ENCODE data around the gene FLII. TPM values are rescaled to one million over a fixed set of nuclear protein-coding genes. Genes with fewer than 3 reads are reported as not detected.
A peak's percentile ranks its signal among the peaks of the same experiment; 100 is the strongest.
"Not testable (repeated sequence)": the region's sequence is repeated elsewhere in the genome, so short reads cannot be mapped to it uniquely, and the experiment has no call there.

Gene FLII
- total RNA-seq, 1 experiment from 2014 or later: 313 TPM

DNA sequence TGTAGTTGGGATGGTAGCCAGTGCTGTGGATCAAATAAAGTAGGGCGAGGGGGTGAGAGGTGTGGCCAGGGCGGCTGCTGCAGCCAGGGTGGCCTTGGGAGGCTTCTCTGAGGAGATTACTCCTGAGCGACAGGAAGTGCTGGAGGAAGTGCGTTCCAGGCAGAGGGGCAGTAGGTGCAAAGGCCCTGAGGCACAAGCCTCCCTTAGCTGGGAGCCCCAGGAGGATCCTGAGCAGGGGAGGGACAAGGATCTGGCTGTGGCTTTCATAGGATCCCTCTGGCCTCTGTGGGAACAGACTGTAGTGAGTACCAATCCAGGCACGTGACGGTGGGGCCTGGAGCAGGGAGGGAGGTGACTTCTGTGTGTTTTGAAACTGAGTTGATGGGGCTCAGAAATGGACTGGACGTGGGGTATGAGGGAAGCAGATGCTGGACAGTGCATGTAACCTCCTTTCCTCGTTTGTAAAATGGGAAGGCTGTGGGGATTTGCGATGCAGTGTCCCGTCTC, 30.3 kb downstream of the FLII start:
- in situ Hi-C loops (cut with HindIII; ENCODE audit: low pct_unique_long_range_greater_than_20kb, low sequenced_read_pairs): no loop called here
- no peak for DNase-seq (ENCODE audit: low read depth)

DNA sequence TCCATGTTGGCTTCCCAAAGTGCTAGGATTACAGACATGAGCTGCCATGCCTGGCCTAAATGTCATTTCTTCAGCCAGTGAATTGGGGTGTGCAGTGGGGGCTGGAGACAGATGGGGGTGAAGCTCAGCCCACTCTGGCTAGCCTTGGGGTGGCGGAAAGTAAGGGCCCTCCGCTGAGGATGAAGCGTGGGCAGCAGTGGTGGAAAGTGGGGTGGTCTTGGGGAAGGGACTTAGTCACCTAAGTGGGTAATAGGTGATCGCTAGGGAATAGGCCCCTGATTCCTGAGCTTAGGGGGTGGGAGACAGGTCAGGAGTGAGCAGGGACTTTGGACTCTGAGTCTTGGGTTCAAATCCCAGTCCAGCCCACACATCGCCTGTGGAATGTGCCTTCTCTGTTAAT, 30.9 kb downstream of the FLII start:
- in situ Hi-C loops (cut with HindIII; ENCODE audit: low pct_unique_long_range_greater_than_20kb, low sequenced_read_pairs): no loop called here
- DNase-seq (ENCODE audit: low read depth): no peak

DNA sequence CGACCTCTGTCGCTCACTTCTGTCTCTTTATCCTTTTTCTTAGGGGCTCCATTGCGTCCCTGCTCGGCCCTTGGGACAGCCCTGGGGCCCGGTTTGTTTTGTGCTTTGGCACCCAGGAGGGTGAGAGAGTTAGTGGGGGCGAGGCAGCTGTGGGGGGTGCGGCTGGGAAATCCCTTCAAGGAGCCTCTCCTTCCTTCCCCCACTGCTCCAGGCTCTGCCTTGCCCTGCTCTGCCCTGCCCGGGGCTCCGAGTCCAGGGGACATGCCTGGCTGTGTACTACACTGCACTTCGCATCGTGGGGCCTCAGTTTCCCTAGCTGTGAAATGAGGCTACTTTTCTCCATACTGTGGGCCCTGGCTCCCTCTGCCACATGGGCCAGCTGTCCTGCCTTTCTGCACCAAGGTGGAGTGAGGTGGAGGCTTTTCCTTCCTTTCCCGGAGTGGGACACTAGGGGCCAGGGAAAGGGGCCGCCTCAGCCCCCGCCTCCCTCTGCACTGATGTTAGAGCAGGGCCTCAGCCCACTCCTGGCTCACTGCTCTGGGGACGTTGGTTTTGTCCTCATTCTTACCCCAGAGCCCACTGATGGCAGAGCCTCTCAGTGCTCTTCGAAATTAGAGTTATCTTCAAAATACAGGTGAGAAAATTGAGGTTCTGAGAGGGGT, 32.1 kb downstream of the FLII start:
- in situ Hi-C loops (cut with HindIII; ENCODE audit: low pct_unique_long_range_greater_than_20kb, low sequenced_read_pairs): no loop called here

DNA sequence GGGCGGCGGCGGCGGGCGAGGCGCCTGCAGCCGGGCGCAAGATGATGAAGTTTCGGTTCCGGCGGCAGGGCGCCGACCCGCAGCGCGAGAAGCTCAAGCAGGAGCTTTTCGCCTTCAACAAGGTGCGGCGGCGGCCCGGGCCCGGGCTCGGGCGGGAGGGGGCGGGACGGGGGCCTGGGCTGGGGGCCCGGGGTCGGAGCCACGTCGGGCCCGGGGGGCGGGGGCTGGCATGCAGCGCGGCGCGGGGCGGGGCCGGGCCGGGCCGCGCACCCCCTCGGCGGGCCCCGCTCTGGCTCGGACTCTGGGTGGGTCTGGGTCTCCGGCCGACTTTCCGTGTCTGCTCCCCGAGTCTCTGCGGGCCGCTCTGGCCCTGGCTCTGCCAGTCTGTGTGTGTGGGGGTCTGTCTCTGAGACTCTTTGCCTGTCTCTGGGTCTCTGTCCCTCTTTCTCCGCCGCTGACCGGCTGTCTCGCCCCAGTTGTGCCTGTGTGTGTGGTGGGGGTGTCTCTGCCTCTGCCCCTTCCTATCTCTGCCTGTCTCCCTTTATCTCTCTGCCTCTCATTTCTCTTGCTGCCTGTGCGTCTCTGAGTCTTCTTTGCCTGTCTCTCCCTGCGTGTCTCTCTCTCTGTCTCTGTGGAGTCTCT, 32.8 kb downstream of the FLII start:
- no peak for DNase-seq (ENCODE audit: low read depth)
- in situ Hi-C loops (cut with HindIII; ENCODE audit: low pct_unique_long_range_greater_than_20kb, low sequenced_read_pairs): no loop called here

More for the DNA sequence above, 32.1 kb downstream of the FLII start:
- DNase-seq (ENCODE audit: low read depth): no peak

DNA sequence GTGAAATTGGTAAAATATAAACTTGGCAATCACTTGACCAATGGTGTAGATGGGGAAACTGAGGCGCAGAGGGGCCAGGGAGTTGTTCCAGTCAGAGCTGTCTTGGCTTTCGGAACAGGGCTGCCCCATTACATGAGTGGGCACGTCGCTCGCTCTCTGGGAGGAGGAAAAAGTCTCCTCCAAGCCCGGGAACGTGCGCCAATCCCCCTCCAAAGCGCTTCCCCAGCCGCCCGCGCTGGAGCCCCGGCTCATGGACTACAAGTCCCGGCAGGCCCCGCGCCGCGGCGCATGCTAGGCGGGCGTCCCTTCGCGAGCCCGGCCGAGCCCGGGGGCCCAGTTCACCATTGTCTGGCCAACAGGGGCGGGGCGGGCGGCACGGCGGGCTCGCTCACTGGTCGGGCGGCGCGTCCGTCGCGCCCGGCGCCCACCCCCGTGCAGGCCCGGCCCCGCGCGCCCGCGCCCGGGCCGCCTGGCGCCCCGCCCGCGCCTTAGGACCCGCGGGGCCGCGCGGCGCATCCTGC, 33.4 kb downstream of the FLII start, which contains the start of gene LLGL1:
LLGL1 (plus strand) TSS at position 515 of the 521 bp plus-strand sequence. CDS start 48 bp downstream, outside the sequence.
- peak; percentile 75 for DNase-seq (ENCODE audit: low read depth)
- in situ Hi-C loops (cut with HindIII; ENCODE audit: low pct_unique_long_range_greater_than_20kb, low sequenced_read_pairs): no loop called here

DNA sequence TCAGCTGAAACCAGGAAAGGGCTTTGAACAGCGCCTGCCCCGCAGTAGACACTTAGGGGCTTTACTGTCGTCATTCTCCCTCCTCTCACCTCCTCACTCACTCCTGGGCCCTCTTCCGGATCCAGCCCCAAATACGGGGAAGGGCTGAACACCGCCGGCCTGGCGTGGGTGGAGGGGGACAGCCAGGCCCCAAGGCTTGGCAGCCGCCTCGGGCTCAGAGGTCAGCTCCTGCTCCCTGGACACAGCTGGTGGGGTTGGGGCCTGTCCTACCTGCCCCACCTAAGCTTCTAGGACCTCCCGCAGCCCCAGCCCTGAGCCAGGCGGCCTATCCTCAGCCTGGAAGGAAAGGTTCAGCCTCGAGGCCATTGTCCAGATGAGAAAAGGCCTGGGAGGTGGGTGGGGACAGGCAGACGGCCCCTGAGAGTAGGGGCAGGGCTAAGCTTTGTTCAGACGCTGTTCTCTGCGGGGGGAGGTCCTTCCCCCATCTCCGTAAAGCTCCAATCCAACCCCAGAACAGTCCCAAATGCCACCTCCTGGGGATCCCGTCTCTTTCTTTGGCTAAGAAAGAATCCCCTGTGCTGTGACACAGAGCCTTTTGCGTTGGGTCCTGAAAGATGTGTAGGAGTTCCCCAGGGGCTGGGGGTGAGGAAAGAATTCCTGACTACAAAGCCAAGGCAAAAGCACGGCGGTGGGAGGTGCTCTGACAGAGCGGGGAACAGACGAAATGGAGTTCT, 34.0 kb downstream of the FLII start:
- in situ Hi-C loops (cut with HindIII; ENCODE audit: low pct_unique_long_range_greater_than_20kb, low sequenced_read_pairs): no loop called here

DNA sequence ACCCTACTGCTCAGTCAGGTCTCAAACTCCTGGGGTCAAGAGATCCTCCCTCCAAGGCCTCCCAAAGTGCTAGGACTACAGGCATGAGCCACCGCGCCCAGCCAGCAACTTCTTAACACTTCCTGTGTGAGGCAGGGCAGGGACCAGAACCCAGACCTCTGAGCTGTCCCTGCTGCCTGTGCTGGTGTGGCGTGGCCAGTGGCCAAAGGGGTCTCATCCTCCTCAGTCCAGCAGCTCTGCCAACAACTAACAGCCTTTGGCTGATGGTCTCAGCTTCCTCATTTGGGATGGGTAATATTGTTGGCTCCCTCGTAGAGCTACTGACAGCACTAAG, 34.5 kb downstream of the FLII start:
- DNase-seq (ENCODE audit: low read depth): no peak
- in situ Hi-C loops (cut with HindIII; ENCODE audit: low pct_unique_long_range_greater_than_20kb, low sequenced_read_pairs): no loop called here

More for the DNA sequence above, 34.0 kb downstream of the FLII start:
- DNase-seq (ENCODE audit: low read depth): no peak

DNA sequence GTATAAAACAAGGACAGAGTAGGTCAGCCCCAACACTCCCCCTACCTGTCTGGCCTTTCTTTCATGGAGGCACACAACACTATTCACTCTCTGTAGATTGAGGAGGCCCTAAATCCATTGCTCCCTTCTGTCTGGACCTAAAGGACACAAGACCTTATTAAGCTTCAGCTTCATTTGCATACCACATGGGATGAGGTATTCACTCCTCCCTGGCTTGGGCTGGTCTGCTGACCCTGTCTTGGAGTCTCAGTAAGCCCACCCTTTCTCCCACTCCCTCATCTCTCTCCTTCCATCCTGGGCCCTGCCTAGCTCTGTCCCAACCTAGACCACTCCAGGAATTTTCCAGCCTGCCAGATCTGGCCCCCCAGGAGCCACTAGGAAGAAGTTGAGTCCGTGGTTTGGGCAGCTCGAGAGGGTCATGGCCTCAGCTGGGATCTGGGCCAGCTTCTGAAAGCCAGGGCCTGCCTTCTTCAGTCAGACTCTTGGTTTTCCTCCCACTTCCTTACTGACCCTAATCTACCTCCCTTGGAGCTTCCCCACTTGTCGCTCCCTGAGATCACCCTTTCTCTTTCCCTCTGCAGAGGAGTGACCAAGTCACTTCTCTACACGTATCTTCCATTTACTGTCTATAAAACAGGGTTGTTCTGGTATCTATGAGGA, 39.7 kb downstream of the FLII start:
- no peak for DNase-seq (ENCODE audit: low read depth)
- in situ Hi-C loops (cut with HindIII; ENCODE audit: low pct_unique_long_range_greater_than_20kb, low sequenced_read_pairs): no loop called here

DNA sequence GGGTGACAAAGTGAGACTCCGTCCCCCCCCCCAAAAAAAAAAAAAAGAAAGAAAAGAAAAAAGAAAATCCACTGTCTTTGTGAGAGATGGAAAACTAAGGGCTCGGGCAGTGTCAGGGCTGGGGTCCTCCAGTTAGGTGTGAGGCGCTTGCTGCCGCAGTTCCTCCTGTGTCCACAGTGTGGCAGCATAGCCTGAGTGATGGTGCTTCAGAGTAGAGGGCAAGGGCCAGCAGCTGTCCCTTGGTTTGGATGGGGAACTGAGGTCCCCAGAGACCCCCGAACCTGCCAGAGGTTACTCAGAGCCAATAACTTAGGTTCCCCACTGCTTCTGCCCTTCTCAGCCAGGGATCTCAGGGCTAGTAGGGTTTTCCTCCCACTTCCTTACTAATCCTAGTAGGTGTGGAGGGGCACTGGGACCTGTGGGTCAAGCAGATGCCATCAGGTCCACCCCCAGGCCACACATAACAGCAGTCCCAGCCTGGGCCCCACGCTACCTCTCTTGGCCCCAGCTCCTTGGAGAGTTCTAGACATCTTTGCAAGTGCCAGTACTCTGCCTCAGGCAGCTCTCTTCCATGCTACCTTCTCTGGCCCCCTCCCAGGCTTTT, 41.0 kb downstream of the FLII start:
- in situ Hi-C loops (cut with HindIII; ENCODE audit: low pct_unique_long_range_greater_than_20kb, low sequenced_read_pairs): no loop called here
- DNase-seq (ENCODE audit: low read depth): peak; percentile 46

DNA sequence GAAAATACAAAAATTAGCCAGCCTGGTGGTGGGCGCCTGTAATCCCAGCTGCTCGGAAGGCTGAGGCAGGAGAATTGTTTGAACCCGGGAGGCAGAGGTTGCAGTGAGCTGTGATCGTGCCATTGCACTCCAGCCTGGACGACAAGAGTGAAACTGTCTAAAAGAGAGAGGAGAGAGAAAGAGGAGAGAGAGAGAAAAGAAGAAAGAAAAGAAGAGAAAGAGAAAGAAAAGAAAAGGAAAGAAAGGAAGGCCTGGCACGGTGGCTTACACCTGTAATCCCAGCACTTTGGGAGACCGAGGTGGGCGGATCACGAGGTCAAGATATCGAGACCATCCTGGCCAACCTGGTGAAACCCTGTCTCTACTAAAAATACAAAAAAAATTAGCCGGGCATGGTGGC, 41.6 kb downstream of the FLII start:
- in situ Hi-C loops (cut with HindIII; ENCODE audit: low pct_unique_long_range_greater_than_20kb, low sequenced_read_pairs); DNase-seq (ENCODE audit: low read depth): not testable (repeated sequence)

DNA sequence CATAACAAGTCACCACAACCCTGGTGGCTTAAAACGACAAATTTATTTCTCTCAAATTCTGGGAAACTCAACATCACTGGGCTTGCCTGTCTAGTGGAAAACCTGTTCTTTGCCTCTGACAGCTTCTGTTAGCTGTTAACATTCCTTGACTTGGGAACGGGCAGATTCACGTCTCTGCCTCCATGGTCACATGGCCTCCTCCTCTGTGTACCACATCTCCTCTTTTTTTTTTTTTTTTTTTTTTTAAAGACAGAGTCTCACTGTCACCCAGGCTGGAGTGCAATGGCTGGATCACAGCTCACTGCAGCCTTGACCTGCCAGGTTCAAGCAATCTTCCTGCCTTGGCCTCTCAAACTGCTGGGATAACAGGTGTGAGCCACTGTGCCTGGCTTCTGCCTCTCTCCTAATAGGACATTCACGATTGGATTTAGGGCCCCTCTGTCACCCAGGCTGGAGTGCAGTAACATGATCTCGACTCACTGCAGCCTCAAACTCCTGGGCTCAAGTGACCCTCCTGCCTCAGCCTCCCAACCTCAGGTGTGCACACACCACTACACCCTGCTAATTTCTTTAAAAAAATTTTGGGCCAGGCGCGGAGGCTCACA, 44.8 kb downstream of the FLII start:
- DNase-seq (ENCODE audit: low read depth): no peak
- in situ Hi-C loops (cut with HindIII; ENCODE audit: low pct_unique_long_range_greater_than_20kb, low sequenced_read_pairs): no loop called here

DNA sequence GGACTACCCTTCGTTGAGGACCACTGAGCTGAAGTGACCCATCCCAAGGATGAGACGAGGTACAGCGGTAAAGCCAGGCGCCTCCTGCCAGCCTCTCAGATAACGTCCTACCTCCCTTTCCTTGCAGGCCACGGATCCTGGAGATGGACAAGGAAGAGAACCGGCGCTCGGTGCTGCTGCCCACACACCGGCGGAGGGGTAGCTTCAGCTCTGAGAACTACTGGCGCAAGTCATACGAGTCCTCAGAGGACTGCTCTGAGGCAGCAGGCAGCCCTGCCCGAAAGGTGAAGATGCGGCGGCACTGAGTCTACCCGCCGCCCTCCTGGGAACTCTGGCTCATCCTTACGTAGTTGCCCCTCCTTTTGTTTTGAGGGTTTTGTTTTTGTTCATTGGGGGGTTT, 50.4 kb downstream of the FLII start:
- in situ Hi-C loops (cut with HindIII; ENCODE audit: low pct_unique_long_range_greater_than_20kb, low sequenced_read_pairs): no loop called here
- no peak for DNase-seq (ENCODE audit: low read depth)

DNA sequence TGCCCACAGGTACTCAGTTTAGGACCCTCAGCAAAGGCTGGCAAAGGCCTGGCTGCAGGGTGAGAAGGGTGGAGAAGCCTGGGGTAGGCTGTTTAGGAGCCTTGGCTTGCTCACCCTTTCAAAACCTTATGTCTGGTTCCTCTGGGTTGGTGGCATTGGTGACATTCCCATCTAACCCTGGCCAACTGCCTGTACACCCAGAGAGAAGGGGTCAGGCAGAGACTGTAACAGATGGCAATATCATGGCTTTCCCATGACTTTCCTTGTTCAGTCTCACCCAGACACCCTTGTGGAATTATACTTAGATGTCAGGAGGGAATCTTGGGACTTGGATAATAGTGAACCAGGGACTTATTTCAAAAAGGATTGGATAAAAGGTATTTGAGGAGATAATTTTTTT, 51.6 kb downstream of the FLII start:
- no peak for DNase-seq (ENCODE audit: low read depth)
- in situ Hi-C loops (cut with HindIII; ENCODE audit: low pct_unique_long_range_greater_than_20kb, low sequenced_read_pairs): no loop called here

DNA sequence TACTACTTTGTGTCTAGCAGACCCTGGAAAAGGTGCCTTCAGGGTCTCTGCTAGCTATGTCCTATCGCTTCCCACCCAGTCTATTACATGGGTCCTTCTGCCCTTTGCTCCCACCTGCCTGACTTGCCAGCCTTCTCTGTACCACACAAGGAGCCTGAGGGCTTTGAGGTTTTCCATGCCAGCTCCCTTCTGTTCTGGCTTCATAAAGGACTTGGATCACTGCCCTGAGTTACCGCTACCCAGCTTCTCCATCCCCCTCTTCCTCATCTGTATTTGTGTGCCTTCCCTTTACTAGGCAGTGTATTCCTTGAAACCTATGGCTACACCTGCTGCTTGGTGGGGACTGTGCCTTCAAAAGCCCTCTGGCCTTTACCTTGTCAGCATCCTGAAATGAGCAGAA, 52.7 kb downstream of the FLII start:
- in situ Hi-C loops (cut with HindIII; ENCODE audit: low pct_unique_long_range_greater_than_20kb, low sequenced_read_pairs): no loop called here

DNA sequence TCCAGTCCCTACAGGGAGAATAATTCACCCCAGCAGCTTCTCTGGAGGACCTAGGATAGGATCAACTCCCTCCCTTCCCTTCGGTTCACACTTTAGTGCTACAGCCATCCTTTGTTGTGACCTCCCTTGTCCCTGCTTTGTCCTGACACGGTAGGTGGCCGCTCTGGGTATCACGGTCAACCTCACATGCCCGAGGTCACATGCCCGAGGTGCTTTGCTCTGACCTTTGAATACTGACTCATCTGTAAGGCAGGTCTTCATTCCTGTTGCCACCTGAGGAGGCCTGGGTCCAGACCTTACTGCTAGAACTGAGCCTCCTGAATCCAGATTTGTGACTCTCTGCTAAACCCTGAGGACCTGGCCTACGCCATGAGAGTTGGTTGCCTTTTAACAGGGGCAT, 55.2 kb downstream of the FLII start:
- in situ Hi-C loops (cut with HindIII; ENCODE audit: low pct_unique_long_range_greater_than_20kb, low sequenced_read_pairs): no loop called here
- no peak for DNase-seq (ENCODE audit: low read depth)

More for the DNA sequence above, 52.7 kb downstream of the FLII start:
- no peak for DNase-seq (ENCODE audit: low read depth)

DNA sequence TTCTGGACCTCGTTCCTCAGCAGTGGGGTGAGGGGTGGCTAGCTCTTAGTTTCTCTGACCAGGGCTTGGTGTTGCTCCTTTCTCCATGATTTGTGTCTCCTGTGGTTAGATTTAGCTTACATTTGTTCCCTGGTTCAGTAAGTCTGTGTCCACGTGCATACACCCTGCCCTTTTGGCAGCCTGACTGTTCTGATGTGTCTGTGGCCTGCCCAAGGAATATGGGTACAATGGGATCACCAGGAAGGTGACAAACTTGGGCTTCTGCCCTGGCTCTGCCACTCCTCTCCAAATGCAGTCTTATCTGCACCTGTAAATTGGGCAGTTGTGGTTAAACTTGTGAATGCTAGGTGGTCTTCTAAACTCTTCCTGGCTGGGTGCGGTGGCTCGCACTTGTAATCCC, 57.4 kb downstream of the FLII start:
- in situ Hi-C loops (cut with HindIII; ENCODE audit: low pct_unique_long_range_greater_than_20kb, low sequenced_read_pairs): no loop called here
- no peak for DNase-seq (ENCODE audit: low read depth)

DNA sequence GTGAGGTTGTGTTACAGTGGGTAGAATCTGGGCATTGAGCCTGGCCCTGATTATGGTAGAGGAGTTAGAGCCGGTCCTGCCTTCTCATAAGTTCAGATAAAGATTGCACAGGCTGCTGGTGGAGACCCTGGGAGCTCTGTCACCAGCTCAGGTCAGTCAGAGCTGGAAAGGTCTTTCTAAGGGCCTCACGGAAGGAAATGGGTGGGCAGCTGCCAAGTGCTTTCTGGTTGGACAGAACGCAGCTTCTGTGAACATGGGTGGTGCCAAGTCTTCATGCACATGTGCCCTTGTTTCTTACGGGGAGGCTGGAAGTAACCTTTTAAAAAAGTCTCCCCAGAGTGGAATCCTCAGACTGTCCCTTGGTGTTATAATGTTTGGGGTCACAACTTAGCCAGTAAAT, 60.0 kb downstream of the FLII start:
- in situ Hi-C loops (cut with HindIII; ENCODE audit: low pct_unique_long_range_greater_than_20kb, low sequenced_read_pairs): no loop called here
- DNase-seq (ENCODE audit: low read depth): no peak

Data from Caki2 (cell line).